H1 (cell line): ENCODE results near the gene FOXL2NB. TPM values are rescaled to one million over a fixed set of nuclear protein-coding genes. Genes with fewer than 3 reads are reported as not detected.

Experiments used
- BACH1 ChIP-seq: IDR thresholded peaks from 2 replicates; pipeline ENCODE4 v1.6.1; 2012; ENCODE audit warnings: low read length, improper control_type of control experiment
- CREB1 ChIP-seq: IDR thresholded peaks from 2 replicates; pipeline ENCODE4 v1.6.1; 2012; ENCODE audit warnings: inconsistent platforms
- E2F6 ChIP-seq: IDR thresholded peaks from 2 replicates; pipeline ENCODE4 v1.6.1; 2012; ENCODE audit warnings: inconsistent platforms
- HDAC6 ChIP-seq: IDR thresholded peaks from one replicate; pipeline ENCODE4 v1.7.1; 2012; ENCODE audit warnings: low read depth, mild to moderate bottlenecking, inconsistent platforms, low read length, moderate library complexity
- JUN ChIP-seq: IDR thresholded peaks from 2 replicates; pipeline ENCODE4 v1.6.1; 2011; ENCODE audit warnings: low read depth, mild to moderate bottlenecking, improper control_type of control experiment, low read length
- RAD21 ChIP-seq, 2 experiments: IDR thresholded peaks in 1 of 2; conservative IDR thresholded peaks in 1 of 2; 2 replicates each; pipeline ENCODE4 v1.6.1; 2011; ENCODE audit warnings: low read depth in 2 of 2, low read length in 2 of 2, improper control_type of control experiment in 1 of 2, inconsistent platforms in 1 of 2, mild to moderate bottlenecking in 1 of 2, moderate library complexity in 1 of 2
- SAP30 ChIP-seq: fragments of 300-600 bp; sonication (generic); IDR thresholded peaks from 2 replicates; pipeline ENCODE4 v1.7.1; 2012; ENCODE audit warnings: low read length, moderate library complexity, mild to moderate bottlenecking, inconsistent platforms; ENCODE audit not compliant: insufficient read depth, insufficient replicate concordance
- polyA plus RNA-seq, 7 experiments: library from polyadenylated mRNA; depleted of rRNA in 3 of 7; stranded (reverse) in 5 of 7; unstranded in 2 of 7; fragments of >200 nt in 5 of 7; fragments of 200-250 nt in 2 of 7; gene quantifications; 1 replicate in 5 of 7; 2 replicates in 1 of 7; 4 replicates in 1 of 7; pipeline versions ENCODE4 v1.2.1 to v1.2.3, GENCODE V29; 2011 to 2013; ENCODE audit warnings: missing spikeins in 2 of 7, mixed read lengths in 2 of 7
- total RNA-seq: library from RNA; stranded (reverse); fragmentation: NEBNext Ultra II Directional; extraction: Animal tissue kit (Norgen Biotek cat#: 25700); gene quantifications from 2 replicates; pipeline ENCODE4 v1.2.1, GENCODE V29; 2021

The FOXL2NB gene
- total and polyA plus RNA-seq, 2 of the 8 experiments (the other 6 are each of a cell fraction or from before 2014, with no cell fraction given), result 5.4 to 7.3 TPM

- TF ChIP-seq SAP30, result no peak
- TF ChIP-seq RAD21 (IDR thresholded peaks at IDR 0.05 in 1 of 2, conservative IDR thresholded peaks at IDR 0.05 in 1 of 2; ENCODE audit: low read depth in 2 of 2, low read length in 2 of 2), result no peak
- TF ChIP-seq HDAC6, result no peak
- TF ChIP-seq BACH1, result no peak
- TF ChIP-seq E2F6, result no peak
- TF ChIP-seq CREB1, result no peak
- no peak for TF ChIP-seq JUN
These were observed 25.4 kb upstream of the FOXL2NB start (continued) for GRCh38 chr3:138921316-138922292.
